ENCODE results near the gene DPH7.
"Not testable (repeated sequence)": the region's sequence is repeated elsewhere in the genome, so short reads cannot be mapped to it uniquely, and the experiment has no call there.

Gene DPH7

DNA sequence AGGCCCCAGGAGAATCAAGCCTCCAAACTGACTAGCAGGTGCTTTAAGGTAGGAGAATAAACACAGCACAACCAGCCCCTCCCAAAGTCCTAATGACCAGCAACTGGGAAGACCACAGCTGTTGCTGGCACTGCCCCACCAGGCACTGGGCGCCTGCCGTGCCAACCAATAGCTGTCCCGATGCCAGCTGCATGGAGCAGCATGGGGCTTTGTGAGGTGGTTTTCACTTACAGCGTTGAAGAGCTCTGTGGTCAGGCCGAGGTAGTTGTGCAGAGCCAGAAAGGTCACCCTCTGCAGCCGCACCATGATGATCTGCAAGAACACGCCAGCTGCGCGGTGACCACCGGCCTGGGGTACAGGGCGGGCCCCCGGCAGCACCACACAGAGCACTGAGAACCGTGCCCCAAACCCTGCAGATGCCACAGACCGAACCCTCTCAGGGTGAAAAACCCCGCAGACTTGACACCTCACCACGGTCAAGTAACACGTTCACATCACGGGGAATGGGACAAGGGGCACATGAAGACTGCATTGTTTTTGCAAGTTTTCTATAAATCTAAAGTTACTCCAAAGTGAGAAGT lies 57.2 kb downstream of the DPH7 start:
- Histone ChIP-seq H3K27me3 (ENCODE audit: control insufficient read depth in 1 of 2, insufficient read depth in 2 of 2, low read length in 2 of 2) (no peaks in the 10 kb centered on the region), H3K4me1 (ENCODE audit: insufficient read depth, low read length) (no peaks in the 10 kb centered on the region), H3K27ac (ENCODE audit: low read depth, low read length) (no peak overlapping the region), H3K36me3 (ENCODE audit: insufficient read depth, low read length) (no peaks in the 10 kb centered on the region), H3K9ac (ENCODE audit: low read length) (no peak overlapping the region), H3K4me3 (ENCODE audit: low read depth in 1 of 2, low read length in 2 of 2) (no peak overlapping the region), H3K9me3 (ENCODE audit: low read length) (no peaks in the 10 kb centered on the region)

DNA sequence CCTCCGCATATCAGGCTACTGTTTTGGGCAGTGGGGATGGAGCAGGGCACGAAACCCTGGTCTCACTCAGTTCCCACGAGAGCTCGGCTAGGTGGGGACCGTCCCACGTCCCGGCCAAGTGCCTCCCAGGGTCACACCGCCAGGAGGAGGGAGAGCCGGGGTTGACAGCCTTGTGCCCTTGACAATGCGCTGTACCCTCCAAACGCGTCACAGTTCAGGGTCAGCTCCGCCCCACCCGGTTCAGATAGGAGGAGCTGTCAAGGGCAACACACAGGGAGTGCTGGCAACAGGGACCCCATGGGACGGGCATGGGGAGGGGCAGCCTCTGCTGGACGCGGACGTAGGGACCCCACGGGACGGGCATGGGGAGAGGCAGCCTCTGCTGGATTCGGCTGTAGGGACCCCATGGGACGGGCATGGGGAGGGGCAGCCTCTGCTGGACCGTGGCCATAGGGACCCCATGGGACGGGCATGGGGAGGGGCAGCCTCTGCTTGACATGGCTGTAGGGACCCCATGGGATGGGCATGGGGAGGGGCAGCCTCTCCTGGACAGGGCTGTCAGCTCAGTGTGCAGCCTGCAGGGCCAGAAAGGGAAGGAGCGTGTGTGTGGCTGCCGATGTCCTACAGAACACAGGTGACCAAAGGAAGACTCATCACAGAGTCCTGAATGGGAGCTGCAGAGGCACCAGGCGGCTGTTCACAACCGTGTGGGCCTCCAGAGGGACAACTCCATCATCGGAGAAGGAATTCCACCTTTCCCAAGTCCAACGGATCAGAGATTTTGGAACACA lies 57.9 kb downstream of the DPH7 start:
- H3K4me1 ChIP-seq (ENCODE audit: insufficient read depth, low read length): no peaks in the 10 kb centered on the region
- no peak overlapping the region for H3K9ac ChIP-seq (ENCODE audit: low read length)
- no peak overlapping the region for H3K4me3 ChIP-seq (ENCODE audit: low read depth in 1 of 2, low read length in 2 of 2)
- H3K27ac ChIP-seq (ENCODE audit: low read depth, low read length): no peak overlapping the region
- no peaks in the 10 kb centered on the region for H3K9me3 ChIP-seq (ENCODE audit: low read length)
- no peaks in the 10 kb centered on the region for H3K36me3 ChIP-seq (ENCODE audit: insufficient read depth, low read length)
- no peaks in the 10 kb centered on the region for H3K27me3 ChIP-seq (ENCODE audit: control insufficient read depth in 1 of 2, insufficient read depth in 2 of 2, low read length in 2 of 2)

DNA sequence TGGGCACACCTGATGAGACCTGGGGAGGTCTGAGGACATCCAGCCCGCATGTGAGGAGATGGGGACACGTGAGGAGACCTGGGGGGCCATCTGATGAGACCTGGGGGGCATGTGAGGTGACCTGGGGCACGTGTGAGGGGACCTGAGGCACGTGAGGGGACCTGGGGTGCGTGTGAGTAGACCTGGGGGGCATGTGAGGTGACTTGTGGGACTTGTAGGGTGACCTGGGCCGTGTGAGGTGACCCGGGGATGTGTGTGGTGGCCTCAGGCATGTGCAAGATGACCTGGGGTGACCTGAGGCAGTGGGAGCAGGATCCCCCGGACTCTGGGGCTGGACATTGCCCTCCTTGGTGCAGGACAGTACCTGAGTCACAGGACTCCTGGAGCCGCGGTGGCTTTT lies 59.2 kb downstream of the DPH7 start:
- Histone ChIP-seq H3K36me3 (ENCODE audit: insufficient read depth, low read length) (no peaks in the 10 kb centered on the region), H3K27ac (ENCODE audit: low read depth, low read length) (no peak overlapping the region), H3K4me3 (ENCODE audit: low read depth in 1 of 2, low read length in 2 of 2) (no peak overlapping the region), H3K4me1 (ENCODE audit: insufficient read depth, low read length) (no peaks in the 10 kb centered on the region), H3K9me3 (ENCODE audit: low read length) (no peaks in the 10 kb centered on the region), H3K9ac (ENCODE audit: low read length) (no peak overlapping the region), H3K27me3 (ENCODE audit: control insufficient read depth in 1 of 2, insufficient read depth in 2 of 2, low read length in 2 of 2) (no peaks in the 10 kb centered on the region)

DNA sequence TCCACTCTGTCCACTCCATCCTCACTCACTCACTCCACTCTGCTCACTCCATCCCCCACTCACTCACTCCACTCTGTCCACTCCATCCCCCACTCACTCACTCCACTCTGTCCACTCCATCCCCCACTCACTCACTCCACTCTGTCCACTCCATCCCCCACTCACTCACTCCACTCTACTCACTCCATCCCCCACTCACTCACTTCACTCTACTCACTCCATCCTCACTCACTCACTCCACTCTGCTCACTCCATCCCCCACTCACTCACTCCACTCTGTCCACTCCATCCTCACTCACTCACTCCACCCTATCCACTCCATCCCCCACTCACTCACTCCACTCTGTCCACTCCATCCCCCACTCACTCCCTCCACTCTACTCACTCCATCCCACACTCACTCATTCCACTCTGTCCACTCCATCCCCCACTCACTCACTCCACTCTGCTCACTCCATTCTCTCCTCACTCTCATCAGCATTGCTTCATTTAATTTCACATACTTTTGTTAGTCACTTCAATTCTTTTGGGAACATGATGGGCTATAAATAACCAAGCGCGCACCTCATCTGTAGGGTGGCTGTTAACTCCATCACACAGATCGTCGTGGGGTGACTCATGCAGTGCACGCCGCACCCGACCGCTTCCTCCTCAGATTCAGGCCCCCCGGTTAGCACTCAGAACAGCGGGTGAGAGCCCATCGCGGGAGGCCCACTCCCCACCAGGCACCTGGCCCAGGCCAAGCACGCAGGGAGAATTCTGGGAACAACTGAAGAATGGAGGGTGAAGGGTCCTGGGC lies 59.9 kb downstream of the DPH7 start:
- H3K4me3 ChIP-seq (ENCODE audit: low read depth in 1 of 2, low read length in 2 of 2); H3K9me3 ChIP-seq (ENCODE audit: low read length); H3K27ac ChIP-seq (ENCODE audit: low read depth, low read length); H3K27me3 ChIP-seq (ENCODE audit: control insufficient read depth in 1 of 2, insufficient read depth in 2 of 2, low read length in 2 of 2); H3K9ac ChIP-seq (ENCODE audit: low read length); H3K4me1 ChIP-seq (ENCODE audit: insufficient read depth, low read length); H3K36me3 ChIP-seq (ENCODE audit: insufficient read depth, low read length): not testable (repeated sequence)

DNA sequence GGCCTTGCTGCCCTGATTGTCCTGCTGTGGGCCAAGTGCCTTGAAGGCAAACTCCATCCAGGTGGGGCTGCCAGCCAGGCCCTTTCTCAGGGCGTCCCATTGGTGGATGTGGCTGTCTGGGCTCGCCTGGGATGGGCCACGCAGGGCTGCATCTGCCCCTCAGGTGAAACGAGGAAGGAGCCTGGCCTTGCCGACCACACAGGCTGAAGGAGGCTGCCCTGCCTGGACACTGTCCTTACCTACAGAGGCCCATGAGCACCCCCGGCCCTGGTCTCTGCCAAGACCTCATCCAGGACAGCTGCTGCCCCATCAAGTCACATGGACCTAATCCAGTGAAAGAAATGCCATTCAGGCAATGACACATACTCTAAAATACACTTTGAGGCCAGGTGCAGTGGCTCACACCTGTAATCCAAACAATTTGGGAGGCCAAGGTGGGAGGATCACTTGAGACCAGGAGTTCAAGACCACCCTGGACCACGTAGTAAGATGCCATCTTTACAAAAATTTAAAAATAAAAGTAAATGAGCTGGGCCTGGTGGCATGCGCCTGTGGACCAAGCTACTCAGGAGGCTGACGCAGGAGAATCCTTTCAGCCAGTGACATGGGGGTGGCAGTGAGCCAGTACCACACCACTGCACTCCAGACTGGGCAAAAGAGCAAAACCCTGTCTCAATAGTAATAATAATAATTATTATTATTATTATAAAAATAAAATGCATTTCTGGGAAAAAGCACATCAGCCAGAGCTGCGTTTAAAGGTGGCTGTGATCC lies 62.4 kb downstream of the DPH7 start:
- no peak overlapping the region for H3K4me3 ChIP-seq (ENCODE audit: low read depth in 1 of 2, low read length in 2 of 2)
- H3K9ac ChIP-seq (ENCODE audit: low read length): no peak overlapping the region
- no peak overlapping the region for H3K27ac ChIP-seq (ENCODE audit: low read depth, low read length)
- H3K36me3 ChIP-seq (ENCODE audit: insufficient read depth, low read length): no peaks in the 10 kb centered on the region
- H3K4me1 ChIP-seq (ENCODE audit: insufficient read depth, low read length): no peaks in the 10 kb centered on the region
- H3K27me3 ChIP-seq (ENCODE audit: control insufficient read depth in 1 of 2, insufficient read depth in 2 of 2, low read length in 2 of 2): no peaks in the 10 kb centered on the region
- H3K9me3 ChIP-seq (ENCODE audit: low read length): no peaks in the 10 kb centered on the region

DNA sequence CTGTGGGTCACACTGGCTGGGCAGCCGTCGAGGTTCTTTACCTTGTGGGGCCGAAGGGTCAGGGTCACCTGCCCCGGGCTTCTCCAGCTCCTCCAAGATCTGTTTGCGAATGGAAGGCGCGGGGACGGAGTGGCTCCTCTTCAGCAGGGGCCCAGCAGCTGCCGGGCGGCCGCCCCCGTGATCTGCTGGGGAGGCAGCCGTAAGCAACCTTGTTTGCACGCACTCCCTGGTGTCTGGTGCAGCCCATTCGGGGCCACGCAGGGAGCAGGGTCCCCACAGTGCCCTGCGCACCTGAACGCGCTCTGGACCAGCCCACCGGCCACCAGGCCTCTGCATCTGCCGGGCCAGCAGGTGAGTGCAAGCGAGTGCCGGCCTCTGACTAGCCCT lies 63.4 kb downstream of the DPH7 start:
- Histone ChIP-seq H3K4me1 (ENCODE audit: insufficient read depth, low read length) (no peaks in the 10 kb centered on the region), H3K4me3 (ENCODE audit: low read depth in 1 of 2, low read length in 2 of 2) (no peak overlapping the region), H3K9ac (ENCODE audit: low read length) (no peak overlapping the region), H3K36me3 (ENCODE audit: insufficient read depth, low read length) (no peaks in the 10 kb centered on the region), H3K9me3 (ENCODE audit: low read length) (no peaks in the 10 kb centered on the region), H3K27me3 (ENCODE audit: control insufficient read depth in 1 of 2, insufficient read depth in 2 of 2, low read length in 2 of 2) (no peaks in the 10 kb centered on the region), H3K27ac (ENCODE audit: low read depth, low read length) (no peak overlapping the region)

DNA sequence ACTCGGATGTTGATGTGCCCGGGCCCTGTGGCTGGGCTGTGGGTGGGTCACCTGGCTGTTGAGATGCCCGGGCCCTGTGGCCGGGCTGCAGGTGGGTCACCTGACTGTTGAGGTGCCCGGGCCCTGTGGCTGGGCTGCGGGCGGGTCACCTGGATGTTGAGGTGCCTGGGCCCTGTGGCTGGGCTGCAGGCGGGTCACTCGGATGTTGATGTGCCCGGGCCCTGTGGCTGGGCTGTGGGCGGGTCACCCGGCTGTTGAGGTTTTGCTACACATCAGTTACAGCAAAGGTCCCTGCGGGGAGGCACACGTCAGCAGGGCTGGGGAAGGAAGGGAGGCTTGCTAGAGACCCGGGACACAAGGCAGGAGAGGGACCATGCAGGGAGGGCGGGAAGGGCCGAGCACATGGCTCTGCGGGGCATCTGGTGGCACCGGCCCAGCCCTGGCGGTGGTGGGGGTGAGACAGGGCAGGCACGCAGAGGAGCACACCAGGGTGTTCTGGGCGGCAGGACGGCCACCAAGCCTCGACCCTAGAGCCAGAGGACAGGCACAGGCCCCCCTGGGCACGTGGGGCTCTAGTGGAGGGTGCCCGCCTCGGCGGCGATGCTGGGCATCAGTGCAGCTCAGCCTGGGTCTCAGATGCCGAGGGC lies 63.9 kb downstream of the DPH7 start:
- Histone ChIP-seq H3K9ac (ENCODE audit: low read length) (no peak overlapping the region), H3K4me1 (ENCODE audit: insufficient read depth, low read length) (no peaks in the 10 kb centered on the region), H3K36me3 (ENCODE audit: insufficient read depth, low read length) (no peaks in the 10 kb centered on the region), H3K27me3 (ENCODE audit: control insufficient read depth in 1 of 2, insufficient read depth in 2 of 2, low read length in 2 of 2) (no peaks in the 10 kb centered on the region), H3K27ac (ENCODE audit: low read depth, low read length) (no peak overlapping the region), H3K4me3 (ENCODE audit: low read depth in 1 of 2, low read length in 2 of 2) (no peak overlapping the region), H3K9me3 (ENCODE audit: low read length) (no peaks in the 10 kb centered on the region)

DNA sequence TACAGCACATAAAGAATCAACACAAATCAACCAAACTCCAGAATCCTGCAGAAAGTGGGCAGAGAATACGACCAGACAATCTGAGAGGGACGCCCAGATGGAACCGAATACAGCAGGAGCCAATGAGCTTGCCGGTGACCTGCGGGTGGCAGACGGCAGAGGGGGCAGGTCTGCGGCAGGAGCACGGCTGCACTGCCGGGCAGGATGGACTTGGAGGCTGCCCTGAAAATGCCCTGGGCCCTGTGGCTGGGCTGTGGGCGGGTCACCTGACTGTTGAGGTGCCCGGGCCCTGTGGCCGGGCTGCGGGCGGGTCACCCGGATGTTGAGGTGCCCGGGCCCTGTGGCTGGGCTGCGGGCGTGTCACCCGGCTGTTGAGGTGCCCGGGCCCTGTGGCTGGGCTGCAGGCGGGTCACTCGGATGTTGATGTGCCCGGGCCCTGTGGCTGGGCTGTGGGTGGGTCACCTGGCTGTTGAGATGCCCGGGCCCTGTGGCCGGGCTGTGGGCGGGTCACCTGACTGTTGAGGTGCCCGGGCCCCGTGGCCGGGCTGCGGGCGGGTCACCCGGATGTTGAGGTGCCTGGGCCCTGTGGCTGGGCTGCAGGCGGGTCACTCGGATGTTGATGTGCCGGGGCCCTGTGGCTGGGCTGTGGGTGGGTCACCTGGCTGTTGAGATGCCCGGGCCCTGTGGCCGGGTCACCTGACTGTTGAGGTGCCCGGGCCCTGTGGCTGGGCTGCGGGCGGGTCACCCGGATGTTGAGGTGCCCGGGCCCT lies 64.7 kb downstream of the DPH7 start:
- not testable (repeated sequence) for H3K27ac ChIP-seq (ENCODE audit: low read depth, low read length); H3K27me3 ChIP-seq (ENCODE audit: control insufficient read depth in 1 of 2, insufficient read depth in 2 of 2, low read length in 2 of 2); H3K9me3 ChIP-seq (ENCODE audit: low read length); H3K4me1 ChIP-seq (ENCODE audit: insufficient read depth, low read length); H3K4me3 ChIP-seq (ENCODE audit: low read depth in 1 of 2, low read length in 2 of 2); H3K9ac ChIP-seq (ENCODE audit: low read length); H3K36me3 ChIP-seq (ENCODE audit: insufficient read depth, low read length)

DNA sequence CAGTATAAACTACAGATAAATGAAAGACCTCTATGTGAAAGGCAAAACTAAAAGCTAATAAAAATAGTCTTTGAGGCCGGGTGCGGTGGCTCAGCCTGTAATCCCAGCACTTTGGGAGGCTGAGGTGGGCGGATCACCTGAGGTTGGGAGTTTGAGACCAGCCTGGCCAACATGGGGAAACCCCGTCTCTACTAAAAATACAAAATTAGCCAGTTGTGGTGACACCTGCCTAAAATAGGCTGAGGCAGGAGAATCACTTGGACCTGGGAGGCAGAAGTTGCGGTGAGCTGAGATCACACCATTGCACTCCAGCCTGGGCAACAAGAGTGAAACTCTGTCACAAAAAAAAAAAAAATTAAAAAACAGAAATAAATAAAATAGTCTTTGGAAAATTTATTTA lies 65.6 kb downstream of the DPH7 start:
- H3K27me3 ChIP-seq (ENCODE audit: control insufficient read depth in 1 of 2, insufficient read depth in 2 of 2, low read length in 2 of 2); H3K36me3 ChIP-seq (ENCODE audit: insufficient read depth, low read length); H3K9me3 ChIP-seq (ENCODE audit: low read length): not testable (repeated sequence)

DNA sequence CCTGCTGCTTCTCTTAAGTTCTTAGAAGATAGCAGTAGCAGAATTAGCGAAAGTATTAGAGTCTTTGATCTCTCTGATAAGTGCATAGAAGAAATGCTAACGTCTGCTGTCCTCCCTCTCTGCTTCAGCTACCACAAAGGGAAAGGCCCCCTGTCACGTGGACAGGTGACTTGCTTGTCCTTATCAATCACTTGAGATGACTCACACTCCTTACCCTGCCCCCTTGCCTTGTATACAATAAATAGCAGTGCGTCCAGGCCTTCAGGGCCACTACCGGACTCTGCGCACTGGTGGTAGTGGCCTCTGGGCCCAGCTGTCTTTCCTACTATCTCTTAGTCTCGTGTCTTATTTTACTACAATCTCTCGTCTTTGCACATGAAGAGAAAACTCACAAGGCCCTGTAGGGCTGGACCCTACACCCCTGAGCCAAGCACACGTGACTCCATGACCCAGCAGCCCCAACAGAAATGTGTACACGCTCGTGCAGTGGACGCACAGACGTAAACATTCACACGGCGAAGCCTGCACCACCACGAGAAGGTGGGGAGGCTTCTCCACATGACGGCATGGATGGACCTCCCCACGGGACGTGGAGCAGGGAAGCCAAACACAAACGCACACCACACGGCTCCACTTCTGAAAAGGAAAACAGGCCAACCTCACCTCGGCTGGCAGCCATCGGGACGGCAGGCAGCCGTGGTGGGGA lies 66.8 kb downstream of the DPH7 start:
- Histone ChIP-seq H3K9ac (ENCODE audit: low read length) (no peak overlapping the region), H3K4me3 (ENCODE audit: low read depth in 1 of 2, low read length in 2 of 2) (no peak overlapping the region), H3K4me1 (ENCODE audit: insufficient read depth, low read length) (no peaks in the 10 kb centered on the region), H3K36me3 (ENCODE audit: insufficient read depth, low read length) (no peaks in the 10 kb centered on the region), H3K9me3 (ENCODE audit: low read length) (no peaks in the 10 kb centered on the region), H3K27ac (ENCODE audit: low read depth, low read length) (no peak overlapping the region), H3K27me3 (ENCODE audit: control insufficient read depth in 1 of 2, insufficient read depth in 2 of 2, low read length in 2 of 2) (no peaks in the 10 kb centered on the region)

More for the DNA sequence above, 65.6 kb downstream of the DPH7 start:
- H3K4me3 ChIP-seq (ENCODE audit: low read depth in 1 of 2, low read length in 2 of 2); H3K9ac ChIP-seq (ENCODE audit: low read length); H3K27ac ChIP-seq (ENCODE audit: low read depth, low read length); H3K4me1 ChIP-seq (ENCODE audit: insufficient read depth, low read length): not testable (repeated sequence)
